ENCODE results near the gene XPOT. TPM values are rescaled to one million over a fixed set of nuclear protein-coding genes. Genes with fewer than 3 reads are reported as not detected.

The XPOT gene
- total RNA-seq, 1 experiment from 2014 or later, result 122 TPM

- no peak overlapping the region for H3K27ac ChIP-seq
- TF ChIP-seq EZH2 (IDR thresholded peaks at IDR 0.05; ENCODE audit: low read depth), result no peak
- TF ChIP-seq, protein P1, sequence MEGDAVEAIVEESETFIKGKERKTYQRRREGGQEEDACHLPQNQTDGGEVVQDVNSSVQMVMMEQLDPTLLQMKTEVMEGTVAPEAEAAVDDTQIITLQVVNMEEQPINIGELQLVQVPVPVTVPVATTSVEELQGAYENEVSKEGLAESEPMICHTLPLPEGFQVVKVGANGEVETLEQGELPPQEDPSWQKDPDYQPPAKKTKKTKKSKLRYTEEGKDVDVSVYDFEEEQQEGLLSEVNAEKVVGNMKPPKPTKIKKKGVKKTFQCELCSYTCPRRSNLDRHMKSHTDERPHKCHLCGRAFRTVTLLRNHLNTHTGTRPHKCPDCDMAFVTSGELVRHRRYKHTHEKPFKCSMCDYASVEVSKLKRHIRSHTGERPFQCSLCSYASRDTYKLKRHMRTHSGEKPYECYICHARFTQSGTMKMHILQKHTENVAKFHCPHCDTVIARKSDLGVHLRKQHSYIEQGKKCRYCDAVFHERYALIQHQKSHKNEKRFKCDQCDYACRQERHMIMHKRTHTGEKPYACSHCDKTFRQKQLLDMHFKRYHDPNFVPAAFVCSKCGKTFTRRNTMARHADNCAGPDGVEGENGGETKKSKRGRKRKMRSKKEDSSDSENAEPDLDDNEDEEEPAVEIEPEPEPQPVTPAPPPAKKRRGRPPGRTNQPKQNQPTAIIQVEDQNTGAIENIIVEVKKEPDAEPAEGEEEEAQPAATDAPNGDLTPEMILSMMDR (conservative IDR thresholded peaks at IDR 0.05), result no peak
- intact Hi-C loops (cut with micrococcal nuclease; ENCODE audit: unreplicated experiment), result no loop called here
- H4K20me1 ChIP-seq (ENCODE audit: insufficient read depth), result peaks cover 36% of the 10 kb centered on the region
- no peak overlapping the region for H2AFZ ChIP-seq
- H3K4me1 ChIP-seq (replicated peaks; ENCODE audit: insufficient read depth), result 0 out of 2 replicates have a peak, but pooled peaks cover 8% of the 10 kb centered on the region
- no peaks in the 10 kb centered on the region for H3K9me3 ChIP-seq (ENCODE audit: insufficient read depth, low read depth)
- no peaks in the 10 kb centered on the region for H3K27me3 ChIP-seq (ENCODE audit: insufficient read depth, low read depth)
- no TSS peak for BruUV-seq (replicated peaks)
- H3K9me2 ChIP-seq (ENCODE audit: insufficient read depth), result no peaks in the 10 kb centered on the region
- H3F3A ChIP-seq (ENCODE audit: insufficient read depth, low read depth), result peaks cover 71% of the 10 kb centered on the region
- POLR2A ChIA-PET (ENCODE audit: unreplicated experiment), result no interaction called here
- CTCF ChIA-PET, result no interaction called here
- H3K36me3 ChIP-seq (ENCODE audit: low read depth), result peaks cover 58% of the 10 kb centered on the region
- 0 out of 2 replicates have a peak, but pooled peaks cover 7% of the 10 kb centered on the region for H3K79me2 ChIP-seq (ENCODE audit: low read depth)
- DNase-seq, result no peak
- no peak overlapping the region for H3K4me2 ChIP-seq
- H3K4me3 ChIP-seq, result no peak overlapping the region
Observed at GRCh38 chr12:64445490-64445889, 41.3 kb downstream of the XPOT start.

DNA sequence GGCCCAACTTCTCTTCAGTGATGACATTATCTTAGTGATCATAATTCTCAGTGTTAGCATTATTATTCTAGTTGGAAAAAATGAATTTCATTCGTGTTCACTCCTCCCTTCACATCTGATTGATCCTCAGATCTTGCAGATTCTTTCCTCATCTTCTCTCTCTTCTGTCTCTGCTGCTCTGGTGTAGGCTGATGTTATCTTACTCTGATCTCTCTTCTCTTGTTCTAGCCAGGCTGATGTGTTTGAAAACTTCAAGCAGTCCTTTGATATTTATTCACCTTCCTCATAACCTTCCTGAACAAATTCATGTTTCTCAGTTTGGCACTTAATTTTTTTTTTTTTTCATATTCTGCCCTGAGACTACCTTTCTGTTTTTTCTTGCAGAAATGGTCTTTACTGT is 42.1 kb downstream of the XPOT start:
- 0 out of 2 replicates have a peak overlapping the region, but pooled peaks have one; percentile 8 for H3K27ac ChIP-seq
- H3K27me3 ChIP-seq (ENCODE audit: insufficient read depth, low read depth), result no peaks in the 10 kb centered on the region
- H3K9me2 ChIP-seq (ENCODE audit: insufficient read depth), result no peaks in the 10 kb centered on the region
- CTCF ChIA-PET, result no interaction called here
- POLR2A ChIA-PET (ENCODE audit: unreplicated experiment), result no interaction called here
- 0 out of 2 replicates have a peak, but pooled peaks cover 14% of the 10 kb centered on the region for H3K4me1 ChIP-seq (replicated peaks; ENCODE audit: insufficient read depth)
- TF ChIP-seq EZH2 (IDR thresholded peaks at IDR 0.05; ENCODE audit: low read depth), result no peak
- TF ChIP-seq, protein P1 (conservative IDR thresholded peaks at IDR 0.05), result no peak
- no peaks in the 10 kb centered on the region for H3K9me3 ChIP-seq (ENCODE audit: insufficient read depth, low read depth)
- no peak overlapping the region for H3K4me3 ChIP-seq
- BruUV-seq (replicated peaks), result no TSS peak
- no peak overlapping the region for H3K4me2 ChIP-seq
- peaks cover 56% of the 10 kb centered on the region for H3K36me3 ChIP-seq (ENCODE audit: low read depth)
- peaks cover 79% of the 10 kb centered on the region for H3F3A ChIP-seq (ENCODE audit: insufficient read depth, low read depth)
- DNase-seq, result no peak
- intact Hi-C loops (cut with micrococcal nuclease; ENCODE audit: unreplicated experiment), result no loop called here
- H4K20me1 ChIP-seq (ENCODE audit: insufficient read depth), result peaks cover 29% of the 10 kb centered on the region
- no peak overlapping the region for H2AFZ ChIP-seq
- H3K79me2 ChIP-seq (ENCODE audit: low read depth), result 0 out of 2 replicates have a peak, but pooled peaks cover 7% of the 10 kb centered on the region

GRCh38 chr12:64450057-64450640 is 46.0 kb downstream of the XPOT start:
- Histone ChIP-seq H3F3A (ENCODE audit: insufficient read depth, low read depth) (peaks cover 62% of the 10 kb centered on the region), H3K4me3 (peak overlapping the region; percentile 69; the same call in 1 of the 2 replicates), H3K4me1 (replicated peaks; ENCODE audit: insufficient read depth) (peaks cover 26% of the 10 kb centered on the region), H4K20me1 (ENCODE audit: insufficient read depth) (peaks cover 33% of the 10 kb centered on the region), H3K4me2 (peak overlapping the region; percentile 89), H3K9me3 (ENCODE audit: insufficient read depth, low read depth) (no peaks in the 10 kb centered on the region), H2AFZ (no peak overlapping the region), H3K27me3 (ENCODE audit: insufficient read depth, low read depth) (no peaks in the 10 kb centered on the region), H3K36me3 (ENCODE audit: low read depth) (peaks cover 26% of the 10 kb centered on the region), H3K79me2 (ENCODE audit: low read depth) (peaks cover 28% of the 10 kb centered on the region), H3K9me2 (ENCODE audit: insufficient read depth) (no peaks in the 10 kb centered on the region), H3K27ac (peak overlapping the region; percentile 87; the same call in 1 of the 2 replicates)
- DNase-seq, result no peak
- CTCF ChIA-PET, result interaction anchor here (0.6 kb wide), 1 partner anchor 522 kb away, joined by 22 read pairs; no protein-coding TSS in a partner anchor
- TF ChIP-seq, protein P1 (conservative IDR thresholded peaks at IDR 0.05), result no peak
- no peak for TF ChIP-seq EZH2 (IDR thresholded peaks at IDR 0.05; ENCODE audit: low read depth)
- POLR2A ChIA-PET (ENCODE audit: unreplicated experiment), result no interaction called here
- no TSS peak for BruUV-seq (replicated peaks)
- intact Hi-C loops (cut with micrococcal nuclease; ENCODE audit: unreplicated experiment), result loop anchor here (5.0 to 10.0 kb wide), 2 partner anchors 48 to 155 kb away; partner anchors contain the start of gene XPOT

Data from PC-9 (cell line).